Measurements from ENCODE around the gene LCLAT1. TPM values are rescaled to one million over a fixed set of nuclear protein-coding genes. Genes with fewer than 3 reads are reported as not detected.

The LCLAT1 gene
- polyA plus RNA-seq (ENCODE audit: insufficient read depth in 1 of 5, insufficient read length in 5 of 5, low replicate concordance in 1 of 5) = 10 to 100 TPM; 10.6 to 15.9 (median 12.7) TPM
- long read RNA-seq, donor 1, full-length matches to known transcripts = 5 of 23 reads
- long read RNA-seq, donor 1, partial matches to known transcripts = 18 of 23 reads
- long read RNA-seq, donor 1, other reads (novel, unspliced or antisense) = 0 of 23 reads
- long read RNA-seq, donor 2, full-length matches to known transcripts = 1 of 1 reads
- long read RNA-seq, donor 2, partial matches to known transcripts = 0 of 1 reads
- long read RNA-seq, donor 2, other reads (novel, unspliced or antisense) = 0 of 1 reads
- long read RNA-seq, donor 3, full-length matches to known transcripts = 2 of 2 reads
- long read RNA-seq, donor 3, partial matches to known transcripts = 0 of 2 reads
- long read RNA-seq, donor 3, other reads (novel, unspliced or antisense) = 0 of 2 reads
- long read RNA-seq, donor 4, partial matches to known transcripts = 31 of 31 reads
- long read RNA-seq, donor 4, other reads (novel, unspliced or antisense) = 0 of 31 reads
- long read RNA-seq, donor 5, full-length matches to known transcripts = 3 of 16 reads
- long read RNA-seq, donor 5, partial matches to known transcripts = 13 of 16 reads
- long read RNA-seq, donor 5, other reads (novel, unspliced or antisense) = 0 of 16 reads
- long read RNA-seq, donor 6, full-length matches to known transcripts = 2 of 2 reads
- long read RNA-seq, donor 6, partial matches to known transcripts = 0 of 2 reads
- long read RNA-seq, donor 6, other reads (novel, unspliced or antisense) = 0 of 2 reads
- long read RNA-seq, donor 7, full-length matches to known transcripts = 4 of 27 reads
- long read RNA-seq, donor 7, partial matches to known transcripts = 23 of 27 reads
- long read RNA-seq, donor 7, other reads (novel, unspliced or antisense) = 0 of 27 reads
- long read RNA-seq, donor 8, full-length matches to known transcripts = 1 of 1 reads
- long read RNA-seq, donor 8, partial matches to known transcripts = 0 of 1 reads
- long read RNA-seq, donor 8, other reads (novel, unspliced or antisense) = 0 of 1 reads

- peak; percentile 80 to 84 for DNase-seq
These were observed at the start of gene LCLAT1 for GRCh38 chr2:30447149-30448045. LCLAT1 (plus strand) TSS chr2:30447246; CDS start chr2:30525591, 78,345 bp downstream.

GRCh38 chr2:30398084-30398873 is 48.8 kb upstream of the LCLAT1 start:
- no peak for DNase-seq

DNA sequence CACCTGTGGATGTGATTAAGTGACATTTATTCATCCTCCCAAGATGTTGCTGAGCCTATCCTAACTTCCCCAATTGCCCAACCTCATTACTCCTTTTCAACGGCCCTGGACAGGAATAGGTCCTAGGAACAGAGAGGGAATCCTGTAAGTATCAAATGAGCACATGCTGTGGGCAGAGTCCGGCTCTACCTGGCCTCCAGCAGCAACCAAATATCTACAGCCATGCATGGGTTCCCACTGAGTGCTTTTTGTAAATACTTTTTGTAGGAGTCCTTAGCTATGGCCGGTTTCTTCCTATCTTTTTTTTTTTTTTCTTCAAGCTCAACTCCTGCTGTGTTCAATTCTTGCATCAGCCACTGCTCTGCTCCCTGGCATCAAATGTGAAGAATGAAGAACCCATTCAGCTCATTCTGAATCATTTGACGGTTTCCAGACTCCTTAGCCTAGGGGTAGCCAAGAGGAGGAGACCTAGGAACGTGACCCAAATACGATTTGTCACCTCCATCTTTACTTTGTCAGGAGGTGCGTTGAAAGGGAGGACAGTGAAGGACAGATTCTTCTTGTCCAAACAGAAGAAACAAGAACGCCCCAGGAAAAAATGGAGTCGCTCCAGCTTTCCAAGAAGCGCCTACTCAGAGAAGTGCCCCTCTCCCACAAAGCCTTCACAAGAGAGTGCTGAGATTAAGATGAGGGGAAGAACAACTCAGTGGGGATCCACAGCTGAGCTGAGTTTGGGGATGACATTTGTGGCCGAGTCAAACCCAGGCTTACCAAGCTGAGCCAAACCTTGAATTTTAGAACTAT is 46.7 kb upstream of the LCLAT1 start:
- DNase-seq = no peak

GRCh38 chr2:30402441-30403182 is 44.4 kb upstream of the LCLAT1 start:
- no peak for DNase-seq

DNA sequence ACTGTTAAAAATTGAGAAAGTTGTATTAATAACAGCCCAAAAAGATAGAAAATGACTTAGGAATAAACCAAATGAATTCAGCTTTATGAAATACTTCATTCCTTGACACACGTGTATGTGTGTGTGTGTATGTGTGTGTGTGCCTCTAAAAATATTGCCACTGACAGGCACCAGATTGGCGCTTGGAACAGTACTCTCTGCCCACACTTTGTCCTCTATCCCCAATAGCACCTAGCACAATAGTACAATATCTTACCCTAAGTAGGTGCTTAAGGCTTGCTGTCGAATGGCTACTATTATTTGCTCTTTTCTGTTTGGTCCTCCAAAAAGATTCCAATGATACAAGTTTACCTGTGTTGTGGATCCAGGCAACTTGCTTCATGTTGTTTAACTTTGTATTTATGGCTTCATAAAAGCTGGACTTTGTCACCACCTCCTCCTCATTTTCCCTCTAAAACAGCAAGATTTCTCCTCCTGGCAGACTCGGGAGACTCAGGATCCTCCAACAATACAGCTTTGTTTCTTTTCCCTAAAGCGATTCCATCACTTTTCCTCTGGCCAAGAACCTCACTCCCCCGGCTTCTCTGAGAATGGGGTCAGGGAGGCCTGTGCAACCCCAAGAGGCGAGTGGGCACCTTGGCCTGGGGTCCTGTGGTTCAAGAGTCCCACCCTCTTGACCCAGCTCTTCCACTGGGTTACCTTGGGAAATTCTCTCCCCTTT is 43.3 kb upstream of the LCLAT1 start:
- DNase-seq = no peak

DNA sequence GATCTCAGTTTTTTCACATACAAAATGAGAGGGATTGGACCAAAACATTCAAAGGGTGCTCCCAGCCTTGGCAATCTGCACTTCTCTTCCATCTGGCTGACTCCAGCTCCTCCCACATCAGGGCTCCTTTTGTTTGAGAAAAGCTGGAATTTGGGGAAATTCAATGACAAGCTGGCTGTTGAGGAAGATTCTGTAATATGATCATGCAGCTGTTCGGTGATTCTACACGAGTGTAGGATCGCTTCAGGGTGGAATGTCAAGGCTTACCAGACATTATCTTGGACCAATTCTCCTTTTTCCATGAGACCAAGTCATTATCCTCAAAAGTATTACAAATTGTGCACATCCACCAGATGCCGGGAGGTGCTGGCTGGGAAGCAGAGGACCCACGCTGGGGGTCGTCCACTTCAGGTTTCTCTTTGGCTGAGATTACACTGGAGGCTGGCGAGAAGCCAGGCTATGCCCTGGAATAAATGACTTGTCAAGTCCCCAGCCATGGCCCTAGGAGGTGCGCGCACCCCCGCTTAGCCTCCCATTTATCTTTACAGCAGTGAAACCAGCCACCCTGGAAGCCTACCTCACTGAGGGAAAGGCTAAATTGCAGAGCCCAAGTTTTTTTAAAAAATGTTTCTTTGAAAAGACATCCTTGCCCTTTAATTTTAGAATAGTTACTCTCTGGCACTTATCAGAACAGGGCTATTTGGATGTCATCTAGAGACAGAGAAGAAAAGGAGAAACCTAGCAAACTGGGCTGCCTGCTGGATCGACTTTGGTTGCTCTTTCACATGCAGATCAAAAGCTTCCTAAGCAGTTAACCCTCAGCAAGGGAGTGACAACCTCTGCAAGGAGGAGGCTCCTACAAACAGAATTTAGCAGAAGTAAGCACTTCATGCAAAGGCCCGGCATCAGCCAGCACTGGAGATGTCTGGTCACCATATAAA is 42.5 kb upstream of the LCLAT1 start:
- no peak for DNase-seq

DNA sequence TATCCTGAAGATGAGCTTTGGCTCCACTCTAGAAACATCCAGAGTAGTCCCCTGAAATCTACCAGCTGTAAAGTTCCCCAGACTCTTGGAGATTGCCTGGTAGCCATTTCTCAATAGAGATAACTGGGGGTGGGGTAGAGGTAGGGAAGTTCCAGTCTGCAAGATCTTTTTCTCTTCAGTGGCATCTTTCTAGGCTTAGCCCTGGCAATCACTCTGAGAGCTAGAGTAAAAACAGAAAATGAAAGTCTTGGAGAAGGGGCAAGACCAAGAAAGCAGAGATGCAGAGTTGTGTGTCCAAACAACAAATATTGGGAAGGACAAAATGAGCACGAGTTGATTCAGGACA is 41.8 kb upstream of the LCLAT1 start:
- DNase-seq = no peak

GRCh38 chr2:30406853-30407252 is 40.2 kb upstream of the LCLAT1 start:
- no peak for DNase-seq

- DNase-seq = no peak
These were observed 38.1 kb upstream of the LCLAT1 start for GRCh38 chr2:30408961-30409387.

DNA sequence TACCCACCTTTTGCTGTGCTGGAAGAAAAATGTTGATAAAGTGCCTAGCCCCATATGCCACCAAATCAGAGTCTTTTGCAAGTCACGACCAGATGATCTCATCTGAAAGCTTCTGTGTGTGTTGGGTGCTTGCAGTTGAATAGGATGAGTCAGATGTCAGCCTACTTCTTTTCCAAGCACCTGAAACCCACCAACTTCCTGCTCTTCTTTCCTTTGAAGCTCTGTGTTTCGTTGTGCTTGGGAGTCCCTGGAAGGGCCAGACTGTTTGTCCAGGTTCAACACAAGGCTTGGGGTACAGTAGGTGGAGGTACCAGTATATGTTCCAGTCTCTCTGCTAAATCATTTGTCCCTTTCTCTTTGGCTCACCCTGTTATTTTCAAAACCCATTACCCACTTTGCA is 36.8 kb upstream of the LCLAT1 start:
- no peak for DNase-seq

GRCh38 chr2:30412047-30412683 is 34.9 kb upstream of the LCLAT1 start:
- peak; percentile 91 to 93 for DNase-seq

DNA sequence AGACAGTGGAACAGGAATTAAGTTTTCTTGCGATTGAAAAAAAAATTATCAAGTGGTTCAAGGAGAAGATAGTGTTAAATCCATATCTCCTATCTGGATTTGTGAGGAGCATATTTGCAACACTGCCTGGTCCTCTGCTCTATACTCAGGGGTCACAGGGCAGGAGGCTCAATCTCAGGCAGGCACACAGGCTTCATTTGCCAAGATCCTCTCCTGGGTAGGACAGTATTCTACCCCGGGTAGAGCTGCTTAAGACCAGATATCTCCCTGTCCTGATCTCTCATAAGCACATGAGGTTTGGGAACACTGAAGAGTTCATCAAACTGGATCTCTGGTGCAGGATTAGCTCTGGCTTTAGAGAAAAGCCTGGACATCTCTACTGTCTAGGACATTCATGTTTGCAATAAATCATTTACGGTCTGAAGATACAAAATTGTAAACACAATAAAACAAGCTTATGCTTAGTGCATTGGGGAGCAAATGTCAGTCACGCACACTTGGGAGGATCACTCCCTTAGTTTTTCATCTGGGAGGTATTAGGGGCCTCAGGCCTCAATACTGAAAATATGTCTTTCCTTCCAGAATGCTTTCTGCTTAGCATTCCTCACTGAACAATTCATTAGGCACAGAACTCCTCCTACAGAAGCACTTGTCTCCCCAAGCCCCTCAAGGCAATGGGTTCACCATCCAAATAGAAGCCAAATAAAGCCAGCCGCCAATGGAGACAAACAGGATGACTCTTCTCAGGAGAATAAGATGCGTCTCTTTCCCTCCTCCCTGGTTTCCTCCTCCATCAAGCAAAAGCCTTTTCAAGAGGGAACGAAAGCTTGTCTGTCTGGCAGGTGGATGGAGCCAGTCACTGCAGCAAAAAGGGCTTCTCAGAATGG is 34.1 kb upstream of the LCLAT1 start:
- no peak for DNase-seq

- no peak for DNase-seq
These were observed 32.1 kb upstream of the LCLAT1 start for GRCh38 chr2:30414961-30415360.

DNA sequence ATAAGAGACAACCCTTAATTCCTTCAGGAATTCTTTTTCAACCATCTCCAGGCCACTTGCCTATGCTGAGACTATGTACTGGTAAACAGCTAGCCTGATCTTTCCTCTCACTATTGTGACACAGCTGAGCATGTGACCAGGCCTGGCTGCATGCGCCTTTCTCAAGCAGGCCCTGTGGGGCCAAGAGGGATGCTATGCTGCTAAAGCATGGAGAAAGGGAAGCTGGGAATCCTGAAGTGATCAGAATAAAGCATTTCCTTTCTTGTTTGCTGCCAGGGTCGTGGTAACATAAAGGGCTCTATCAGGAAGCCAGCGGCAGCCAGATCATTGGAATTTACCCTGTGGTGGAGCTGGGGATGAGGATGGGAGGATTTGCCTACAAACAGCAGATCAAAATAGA is 29.8 kb upstream of the LCLAT1 start:
- no peak for DNase-seq

GRCh38 chr2:30421026-30421603 is 25.9 kb upstream of the LCLAT1 start:
- no peak for DNase-seq

All from right lung (tissue), 10 donors.